NCI-H748 (cell line): ENCODE data around the gene AMD1.

Experiments
- DNase-seq: peaks from one replicate; lab custom pipeline; 2025; ENCODE audit not compliant: unreplicated experiment; lab: John Stamatoyannopoulos, UW

The AMD1 gene

DNA sequence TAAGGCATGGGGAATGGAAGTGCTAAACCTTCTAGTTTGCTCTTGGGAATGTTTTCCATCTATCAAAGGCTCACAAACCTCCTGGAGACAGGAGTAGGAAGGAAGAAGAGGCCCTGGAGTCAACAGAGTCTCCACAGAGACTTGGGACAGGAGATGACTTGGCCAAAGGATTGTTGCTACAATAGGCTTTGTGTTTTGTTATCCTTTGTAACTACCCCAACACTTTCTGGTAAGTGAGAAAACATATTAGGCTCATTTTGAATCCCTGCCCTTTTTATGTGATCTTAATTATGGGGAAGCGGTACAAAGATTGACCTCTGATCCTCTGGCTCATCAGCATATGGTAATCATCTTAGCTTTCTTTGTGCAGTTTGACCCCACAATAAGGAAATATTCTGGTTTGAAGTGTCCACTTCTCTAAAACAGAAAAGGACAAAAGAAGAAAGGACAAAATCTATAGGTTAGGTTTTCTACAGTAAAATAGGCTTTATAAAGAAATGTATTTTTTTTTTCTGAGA is 59.9 kb downstream of the AMD1 start:
- no peak for DNase-seq

DNA sequence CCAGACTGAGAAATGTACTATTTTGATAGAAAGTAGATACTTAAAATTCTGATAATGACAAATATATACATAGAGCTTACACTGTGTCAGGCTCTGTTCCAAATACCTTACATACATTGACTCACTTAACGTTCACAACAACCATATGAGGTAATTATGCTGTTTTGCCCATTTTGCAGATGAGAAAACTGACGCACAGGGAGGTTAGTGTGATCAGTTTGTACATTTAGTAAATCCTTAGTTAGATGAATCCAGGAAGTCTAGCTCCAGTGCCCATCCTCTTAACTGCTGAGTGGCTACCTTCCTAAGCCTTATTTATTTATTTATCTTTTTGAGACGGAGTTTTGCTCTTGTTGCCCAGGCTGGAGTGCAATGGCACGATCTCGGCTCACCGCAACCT is 60.6 kb downstream of the AMD1 start:
- no peak for DNase-seq

DNA sequence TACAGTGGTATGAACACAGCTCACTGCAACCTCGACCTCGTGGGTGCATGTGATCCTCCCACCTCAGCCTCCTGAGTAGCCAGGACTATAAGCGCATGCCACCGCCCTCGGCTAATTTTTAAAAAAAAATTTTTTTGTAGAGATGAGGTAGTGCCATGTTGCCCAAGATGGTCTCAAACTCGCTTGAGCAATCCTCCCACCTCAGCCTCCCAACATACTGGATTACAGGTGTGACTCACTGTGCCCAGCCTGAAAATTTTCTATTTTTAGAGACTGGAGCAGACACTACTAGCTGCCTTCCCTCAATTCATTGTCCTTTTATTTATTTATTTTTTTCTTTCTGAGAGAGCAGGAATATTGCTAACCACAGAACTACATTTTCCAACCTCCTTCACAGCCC is 63.6 kb downstream of the AMD1 start:
- no peak for DNase-seq

DNA sequence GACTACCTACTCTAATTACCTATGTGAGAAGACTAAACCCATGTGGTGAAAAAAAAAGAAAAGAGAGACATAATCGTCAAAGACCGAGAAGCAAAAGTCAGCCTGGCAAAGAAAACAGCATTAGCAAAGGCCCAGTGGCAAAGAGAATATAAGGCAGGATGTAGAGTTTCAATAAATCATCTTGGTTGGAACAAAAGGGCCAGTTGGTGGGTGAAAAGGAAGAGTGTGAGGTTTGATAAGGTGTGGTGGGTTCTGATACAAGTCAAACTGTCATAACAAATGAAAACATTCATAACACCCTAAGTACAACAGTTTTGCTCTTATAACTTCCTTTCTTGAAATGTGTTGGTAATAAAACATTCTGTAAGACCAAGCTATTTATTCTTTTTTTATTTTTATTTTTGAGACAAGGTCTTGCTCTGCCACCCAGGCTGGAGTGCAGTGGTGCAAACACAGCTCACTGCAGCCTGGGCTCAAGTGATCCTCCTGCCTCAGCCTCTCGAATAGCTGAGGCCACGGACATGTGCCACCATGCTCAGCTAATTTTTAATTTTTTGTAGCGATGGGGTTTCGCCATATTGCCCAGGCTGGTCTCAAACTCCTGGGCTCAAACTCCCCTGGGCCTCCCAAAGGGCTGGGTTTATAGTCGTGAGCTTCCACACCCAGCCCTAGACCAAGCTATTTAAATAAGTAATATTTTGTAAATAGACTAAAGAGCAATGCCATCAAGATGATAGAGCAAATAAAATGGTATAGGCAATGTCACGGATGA is 65.0 kb downstream of the AMD1 start:
- no peak for DNase-seq

DNA sequence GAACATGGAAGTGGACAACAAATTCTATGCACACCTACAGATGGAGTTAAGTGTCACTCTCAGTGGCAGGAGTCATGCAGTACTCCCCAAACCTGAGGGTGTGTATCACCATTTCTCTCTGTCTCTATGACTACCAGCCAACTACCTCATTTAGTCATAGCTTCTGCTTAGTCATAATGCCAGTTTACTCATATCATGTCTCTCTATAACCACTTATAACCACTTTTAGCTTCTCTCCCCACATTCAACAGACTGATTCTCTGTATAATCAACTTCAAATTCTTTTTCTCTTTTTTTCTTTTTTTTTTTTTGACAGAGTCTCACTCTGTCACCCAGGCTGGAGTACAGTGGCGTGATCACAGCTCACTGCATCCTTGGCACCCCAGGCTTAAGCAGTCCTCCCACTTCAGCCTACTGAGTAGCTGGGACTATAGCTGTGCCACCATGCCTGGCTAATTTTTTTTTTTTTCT is 70.1 kb downstream of the AMD1 start:
- no peak for DNase-seq
